Measurements from ENCODE around the gene PYDC1. TPM values are rescaled to one million over a fixed set of nuclear protein-coding genes. Genes with fewer than 3 reads are reported as not detected.
"Not testable (repeated sequence)": the region's sequence is repeated elsewhere in the genome, so short reads cannot be mapped to it uniquely, and the experiment has no call there.

Gene PYDC1
- total RNA-seq, 1 donor, result not detected

DNA sequence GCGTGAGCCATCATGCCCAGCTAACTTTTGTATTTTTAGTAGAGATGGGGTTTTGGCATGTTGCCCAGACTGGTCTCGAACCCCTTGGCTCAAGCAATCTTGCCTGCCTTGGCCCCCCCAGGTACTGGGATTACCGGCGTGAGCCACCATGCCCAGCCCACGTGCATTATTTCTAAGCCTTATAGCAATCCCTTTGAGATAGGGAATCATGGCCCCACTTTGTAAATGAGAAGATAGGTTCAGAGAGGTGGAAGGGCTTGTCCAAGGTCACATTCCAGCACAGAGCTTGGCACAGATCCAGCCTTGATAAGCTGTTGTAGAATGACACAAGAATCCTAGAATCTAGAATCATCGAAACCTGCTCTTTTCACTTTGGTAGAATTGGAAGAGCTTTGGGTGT, 10.2 kb downstream of the PYDC1 start:
- H3K27me3 ChIP-seq (ENCODE audit: insufficient read depth, low read length), result no peaks in the 10 kb centered on the region
- H3K9me3 ChIP-seq (ENCODE audit: low read depth, low read length), result no peaks in the 10 kb centered on the region
- peaks cover 24% of the 10 kb centered on the region for H3K4me1 ChIP-seq (ENCODE audit: insufficient read depth, low read length)
- no peak overlapping the region for H3K4me3 ChIP-seq (ENCODE audit: low read length)

DNA sequence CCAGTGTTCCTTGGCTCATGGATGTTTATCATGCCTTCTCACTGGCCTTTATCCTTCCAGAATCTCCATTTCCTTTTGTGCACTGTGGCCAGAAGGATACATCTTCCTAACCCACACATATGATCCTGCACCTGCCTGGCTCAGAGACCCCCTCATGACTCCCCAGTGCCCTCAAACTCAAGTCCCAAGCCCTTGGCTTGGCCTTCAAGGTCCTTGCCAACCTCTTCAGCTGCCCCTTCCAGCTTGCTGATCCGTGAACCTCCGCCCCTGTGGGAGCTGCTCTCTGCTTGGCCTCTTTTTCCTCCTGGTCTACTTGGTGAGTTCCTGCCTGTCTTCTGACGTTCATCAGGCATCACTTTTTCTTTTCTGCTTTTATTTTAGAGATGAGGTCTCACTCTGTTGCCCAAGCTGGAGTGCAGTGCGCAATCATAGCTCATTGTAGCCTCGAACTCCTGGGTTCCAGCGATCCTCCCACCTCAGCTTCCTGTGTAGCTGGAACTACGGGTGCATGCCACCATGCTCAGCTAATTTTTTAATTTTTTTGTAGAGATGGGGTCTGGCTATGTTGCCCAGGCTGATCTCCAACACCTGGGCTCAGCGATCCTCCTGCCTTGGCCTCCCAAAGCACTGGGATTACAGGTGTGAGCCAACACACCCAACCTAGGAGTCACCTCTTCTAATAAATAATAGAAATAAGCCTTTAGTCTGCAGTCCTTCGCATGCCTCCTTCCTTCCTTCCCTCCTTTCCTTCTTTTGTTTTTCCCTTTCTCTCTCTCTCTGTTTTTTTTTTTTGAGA, 11.9 kb downstream of the PYDC1 start:
- peaks cover 41% of the 10 kb centered on the region for H3K4me1 ChIP-seq (ENCODE audit: insufficient read depth, low read length)
- H3K27me3 ChIP-seq (ENCODE audit: insufficient read depth, low read length), result no peaks in the 10 kb centered on the region
- no peaks in the 10 kb centered on the region for H3K9me3 ChIP-seq (ENCODE audit: low read depth, low read length)
- no peak overlapping the region for H3K4me3 ChIP-seq (ENCODE audit: low read length)

GRCh38 chr16:31202414-31203375, 14.2 kb downstream of the PYDC1 start, which contains the start of gene PYCARD:
PYCARD (minus strand) TSS chr16:31202760; CDS start chr16:31202690, 70 bp downstream.
- H3K4me3 ChIP-seq (ENCODE audit: low read length), result peak within 1 kb of the TSS; percentile 82
- H3K9me3 ChIP-seq (ENCODE audit: low read depth, low read length), result no peaks in the 10 kb centered on the region
- H3K4me1 ChIP-seq (ENCODE audit: insufficient read depth, low read length), result peaks cover 64% of the 10 kb centered on the region
- no peaks in the 10 kb centered on the region for H3K27me3 ChIP-seq (ENCODE audit: insufficient read depth, low read length)

GRCh38 chr16:31201582-31202413, 15.1 kb downstream of the PYDC1 start:
- Histone ChIP-seq H3K4me3 (ENCODE audit: low read length) (peak overlapping the region; percentile 82), H3K9me3 (ENCODE audit: low read depth, low read length) (no peaks in the 10 kb centered on the region), H3K27me3 (ENCODE audit: insufficient read depth, low read length) (no peaks in the 10 kb centered on the region), H3K4me1 (ENCODE audit: insufficient read depth, low read length) (peaks cover 67% of the 10 kb centered on the region)

GRCh38 chr16:31200821-31201568, 15.9 kb downstream of the PYDC1 start:
- peak overlapping the region; percentile 82 for H3K4me3 ChIP-seq (ENCODE audit: low read length)

DNA sequence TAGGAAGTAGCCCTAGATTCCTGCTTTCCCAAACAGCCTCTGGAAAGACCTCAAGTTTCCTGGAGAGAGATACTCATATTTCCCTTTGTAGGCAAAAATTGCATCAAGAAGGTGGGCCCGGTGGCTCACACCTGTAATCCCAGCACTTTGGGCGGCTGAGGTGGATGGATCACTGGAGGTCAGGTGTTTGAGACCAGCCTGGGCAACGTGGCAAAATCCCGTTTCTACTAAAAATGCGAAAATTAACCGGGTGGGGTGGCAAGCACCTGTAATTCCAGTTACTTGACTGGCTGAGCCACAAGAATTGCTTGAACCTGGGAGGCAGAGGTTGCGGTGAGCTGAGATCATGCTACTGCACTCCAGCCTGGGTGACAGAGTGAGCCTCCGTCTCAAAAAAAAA, 16.8 kb downstream of the PYDC1 start:
- H3K27me3 ChIP-seq (ENCODE audit: insufficient read depth, low read length); H3K9me3 ChIP-seq (ENCODE audit: low read depth, low read length); H3K4me3 ChIP-seq (ENCODE audit: low read length): not testable (repeated sequence)
- H3K4me1 ChIP-seq (ENCODE audit: insufficient read depth, low read length), result peaks cover 70% of the 10 kb centered on the region

More at GRCh38 chr16:31200821-31201568, 15.9 kb downstream of the PYDC1 start:
- Histone ChIP-seq H3K27me3 (ENCODE audit: insufficient read depth, low read length) (no peaks in the 10 kb centered on the region), H3K4me1 (ENCODE audit: insufficient read depth, low read length) (peaks cover 70% of the 10 kb centered on the region), H3K9me3 (ENCODE audit: low read depth, low read length) (no peaks in the 10 kb centered on the region)

GRCh38 chr16:31199430-31200041, 17.4 kb downstream of the PYDC1 start:
- Histone ChIP-seq H3K9me3 (ENCODE audit: low read depth, low read length) (no peaks in the 10 kb centered on the region), H3K4me1 (ENCODE audit: insufficient read depth, low read length) (peaks cover 68% of the 10 kb centered on the region), H3K4me3 (ENCODE audit: low read length) (no peak overlapping the region), H3K27me3 (ENCODE audit: insufficient read depth, low read length) (no peaks in the 10 kb centered on the region)

- Histone ChIP-seq H3K4me1 (ENCODE audit: insufficient read depth, low read length) (peaks cover 65% of the 10 kb centered on the region), H3K9me3 (ENCODE audit: low read depth, low read length) (no peaks in the 10 kb centered on the region), H3K4me3 (ENCODE audit: low read length) (no peak overlapping the region), H3K27me3 (ENCODE audit: insufficient read depth, low read length) (no peaks in the 10 kb centered on the region)
These were observed 18.6 kb downstream of the PYDC1 start for GRCh38 chr16:31198207-31198882.

DNA sequence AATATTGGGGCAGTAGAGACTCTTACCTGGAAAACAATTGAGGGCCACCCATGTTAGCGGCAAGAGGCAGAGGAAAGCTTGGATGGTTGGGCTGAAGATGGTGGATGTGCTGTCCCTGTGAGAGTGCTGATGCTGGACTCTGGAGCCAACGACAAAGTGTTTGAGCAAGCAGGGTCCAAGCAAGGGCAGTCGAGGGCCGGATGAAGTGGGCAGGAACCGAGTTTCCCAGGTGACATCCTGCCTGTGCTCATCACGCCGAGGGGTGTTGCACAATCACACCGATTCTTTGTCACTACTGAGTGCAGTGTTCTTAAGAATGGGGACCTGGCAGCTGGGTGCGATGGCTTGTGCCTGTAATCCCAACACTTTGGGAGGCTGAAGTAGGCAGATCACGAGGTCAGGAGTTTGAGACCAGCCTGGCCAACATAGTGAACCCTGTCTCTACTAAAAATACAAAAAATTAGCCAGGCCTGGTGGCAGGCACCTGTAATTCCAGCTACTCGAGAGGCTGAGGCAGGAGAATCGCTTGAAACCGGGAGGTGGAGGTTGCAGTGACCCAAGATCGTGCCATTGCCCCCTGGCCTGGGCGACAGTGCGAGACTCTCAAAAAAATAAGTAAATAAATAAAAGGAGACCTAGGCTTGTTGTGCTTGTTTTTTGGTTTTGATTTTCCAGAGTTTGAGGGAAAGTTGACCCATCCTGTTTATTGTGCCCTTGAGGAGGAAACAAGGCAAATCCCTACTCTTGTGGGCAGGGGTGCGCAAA, 20.4 kb downstream of the PYDC1 start:
- H3K4me1 ChIP-seq (ENCODE audit: insufficient read depth, low read length), result peaks cover 56% of the 10 kb centered on the region
- H3K4me3 ChIP-seq (ENCODE audit: low read length), result no peak overlapping the region
- H3K27me3 ChIP-seq (ENCODE audit: insufficient read depth, low read length), result no peaks in the 10 kb centered on the region
- H3K9me3 ChIP-seq (ENCODE audit: low read depth, low read length), result no peaks in the 10 kb centered on the region

DNA sequence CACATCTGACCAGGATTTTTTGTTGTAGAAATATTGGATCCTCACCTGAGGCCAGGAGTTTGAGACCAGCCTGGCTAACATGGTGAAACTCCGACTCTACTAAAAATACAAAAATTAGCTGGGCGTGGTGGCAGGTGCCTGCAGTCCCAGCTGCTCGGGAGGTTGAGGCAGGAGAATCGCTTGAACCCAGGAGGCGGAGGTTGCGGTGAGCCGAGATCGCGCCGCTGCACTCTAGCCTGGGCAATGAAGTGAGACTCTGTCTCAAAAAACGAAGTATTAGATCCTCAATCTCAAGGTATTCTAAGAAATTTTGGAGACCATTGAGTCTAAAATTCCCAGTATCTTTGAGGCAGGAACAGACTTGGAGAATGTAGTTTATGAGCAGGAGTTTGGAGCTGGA, 21.1 kb downstream of the PYDC1 start:
- H3K4me1 ChIP-seq (ENCODE audit: insufficient read depth, low read length), result peaks cover 49% of the 10 kb centered on the region
- not testable (repeated sequence) for H3K27me3 ChIP-seq (ENCODE audit: insufficient read depth, low read length); H3K9me3 ChIP-seq (ENCODE audit: low read depth, low read length); H3K4me3 ChIP-seq (ENCODE audit: low read length)

GRCh38 chr16:31194898-31195297, 22.0 kb downstream of the PYDC1 start:
- Histone ChIP-seq H3K27me3 (ENCODE audit: insufficient read depth, low read length) (no peaks in the 10 kb centered on the region), H3K4me1 (ENCODE audit: insufficient read depth, low read length) (peaks cover 41% of the 10 kb centered on the region), H3K9me3 (ENCODE audit: low read depth, low read length) (no peaks in the 10 kb centered on the region)

DNA sequence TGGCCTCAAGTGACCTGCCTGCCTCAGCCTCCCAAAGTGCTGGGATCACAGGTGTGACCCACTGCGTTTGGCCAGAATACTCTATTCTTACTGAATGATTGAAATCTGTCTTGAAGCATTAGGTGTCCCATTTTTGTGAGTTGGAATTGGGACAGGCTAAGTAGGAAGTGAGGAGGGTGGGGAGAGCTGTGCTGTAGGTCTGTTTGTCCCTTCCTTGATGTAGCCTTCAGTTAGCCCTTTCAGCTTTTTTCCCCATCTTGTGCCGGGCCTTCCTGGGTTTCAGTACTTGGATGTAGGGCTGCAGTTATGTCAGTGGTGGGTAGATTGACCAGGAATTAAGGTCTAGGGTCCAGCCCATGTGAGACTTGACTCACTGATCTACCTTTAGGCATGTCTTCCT, 23.1 kb downstream of the PYDC1 start:
- Histone ChIP-seq H3K27me3 (ENCODE audit: insufficient read depth, low read length) (no peaks in the 10 kb centered on the region), H3K9me3 (ENCODE audit: low read depth, low read length) (no peaks in the 10 kb centered on the region), H3K4me3 (ENCODE audit: low read length) (no peak overlapping the region), H3K4me1 (ENCODE audit: insufficient read depth, low read length) (peaks cover 37% of the 10 kb centered on the region)

More at GRCh38 chr16:31194898-31195297, 22.0 kb downstream of the PYDC1 start:
- H3K4me3 ChIP-seq (ENCODE audit: low read length), result no peak overlapping the region

All from mononuclear cell (primary cell).